Measurements from ENCODE around the gene PERCC1. TPM values are rescaled to one million over a fixed set of nuclear protein-coding genes. Genes with fewer than 3 reads are reported as not detected.
A peak's percentile ranks its signal among the peaks of the same experiment; 100 is the strongest.

The PERCC1 gene
- total and polyA plus RNA-seq, 2 donors from 2014 or later: not detected

- Histone ChIP-seq H3K9ac (ENCODE audit: low read length in 3 of 3) (no peak overlapping the region), H3K27ac (ENCODE audit: low read depth in 2 of 2, low read length in 2 of 2) (no peak overlapping the region), H3K36me3 (ENCODE audit: control insufficient read depth in 2 of 3, insufficient read depth in 3 of 3, low read length in 3 of 3) (peaks cover 0 to 12% (median 10%) of the 10 kb centered on the region in 3 donors), H3K27me3 (ENCODE audit: control insufficient read depth, insufficient read depth, low read length) (no peaks in the 10 kb centered on the region), H3K4me3 (ENCODE audit: low read length in 3 of 3) (no peak overlapping the region), H3K9me3 (ENCODE audit: control insufficient read depth in 2 of 3, insufficient read depth in 1 of 3, low read length in 3 of 3) (no peaks in the 10 kb centered on the region), H3K4me1 (ENCODE audit: control insufficient read depth in 2 of 3, insufficient read depth in 2 of 3, low read depth in 1 of 3, low read length in 3 of 3) (no peaks in the 10 kb centered on the region)
- intact Hi-C loops (cut with DNase I): no loop called here
- no peak for FAIRE-seq
- DNase-seq: no peak
- TF ChIP-seq, protein P1, sequence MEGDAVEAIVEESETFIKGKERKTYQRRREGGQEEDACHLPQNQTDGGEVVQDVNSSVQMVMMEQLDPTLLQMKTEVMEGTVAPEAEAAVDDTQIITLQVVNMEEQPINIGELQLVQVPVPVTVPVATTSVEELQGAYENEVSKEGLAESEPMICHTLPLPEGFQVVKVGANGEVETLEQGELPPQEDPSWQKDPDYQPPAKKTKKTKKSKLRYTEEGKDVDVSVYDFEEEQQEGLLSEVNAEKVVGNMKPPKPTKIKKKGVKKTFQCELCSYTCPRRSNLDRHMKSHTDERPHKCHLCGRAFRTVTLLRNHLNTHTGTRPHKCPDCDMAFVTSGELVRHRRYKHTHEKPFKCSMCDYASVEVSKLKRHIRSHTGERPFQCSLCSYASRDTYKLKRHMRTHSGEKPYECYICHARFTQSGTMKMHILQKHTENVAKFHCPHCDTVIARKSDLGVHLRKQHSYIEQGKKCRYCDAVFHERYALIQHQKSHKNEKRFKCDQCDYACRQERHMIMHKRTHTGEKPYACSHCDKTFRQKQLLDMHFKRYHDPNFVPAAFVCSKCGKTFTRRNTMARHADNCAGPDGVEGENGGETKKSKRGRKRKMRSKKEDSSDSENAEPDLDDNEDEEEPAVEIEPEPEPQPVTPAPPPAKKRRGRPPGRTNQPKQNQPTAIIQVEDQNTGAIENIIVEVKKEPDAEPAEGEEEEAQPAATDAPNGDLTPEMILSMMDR (IDR thresholded peaks at IDR 0.05; ENCODE audit: borderline replicate concordance, extremely low read depth, insufficient read depth): no peak
Observed at GRCh38 chr16:1403036-1403435, 27.8 kb upstream of the PERCC1 start.

DNA sequence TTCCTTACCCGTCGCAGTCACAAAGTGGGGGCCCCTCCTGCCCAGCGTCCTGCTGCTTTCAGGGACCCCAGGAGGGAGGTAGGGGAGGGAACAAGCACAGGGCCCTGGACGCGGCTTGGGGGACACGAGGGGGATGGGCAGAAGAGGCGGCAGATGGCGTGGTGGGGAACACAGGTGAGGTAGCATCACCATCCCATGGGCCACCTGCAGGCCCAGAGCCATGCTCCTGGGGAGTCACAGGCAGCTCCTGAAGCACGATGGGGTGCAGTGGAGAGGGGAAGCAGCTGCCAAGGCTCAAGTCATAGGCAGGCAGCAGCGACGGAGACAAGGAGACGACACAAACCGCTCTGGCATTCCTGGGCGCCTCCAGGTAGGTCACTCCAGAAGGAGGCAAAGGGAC, 27.1 kb upstream of the PERCC1 start:
- no peak overlapping the region for H3K9ac ChIP-seq (ENCODE audit: low read length in 3 of 3)
- H3K27me3 ChIP-seq (ENCODE audit: control insufficient read depth, insufficient read depth, low read length): no peaks in the 10 kb centered on the region
- no peak for DNase-seq
- no peak overlapping the region for H3K27ac ChIP-seq (ENCODE audit: low read depth in 2 of 2, low read length in 2 of 2)
- FAIRE-seq: no peak
- H3K4me3 ChIP-seq (ENCODE audit: low read length in 3 of 3): no peak overlapping the region
- intact Hi-C loops (cut with DNase I): no loop called here
- TF ChIP-seq, protein P1 (IDR thresholded peaks at IDR 0.05; ENCODE audit: borderline replicate concordance, extremely low read depth, insufficient read depth): no peak
- H3K9me3 ChIP-seq (ENCODE audit: control insufficient read depth in 2 of 3, insufficient read depth in 1 of 3, low read length in 3 of 3): no peaks in the 10 kb centered on the region
- peaks cover 0 to 8% (median 5%) of the 10 kb centered on the region in 3 donors for H3K36me3 ChIP-seq (ENCODE audit: control insufficient read depth in 2 of 3, insufficient read depth in 3 of 3, low read length in 3 of 3)
- peaks cover 0 to 4% (median 0%) of the 10 kb centered on the region in 3 donors for H3K4me1 ChIP-seq (ENCODE audit: control insufficient read depth in 2 of 3, insufficient read depth in 2 of 3, low read depth in 1 of 3, low read length in 3 of 3)

- no peak overlapping the region for H3K27ac ChIP-seq (ENCODE audit: low read depth in 2 of 2, low read length in 2 of 2)
- peaks cover 0 to 6% (median 0%) of the 10 kb centered on the region in 3 donors for H3K4me1 ChIP-seq (ENCODE audit: control insufficient read depth in 2 of 3, insufficient read depth in 2 of 3, low read depth in 1 of 3, low read length in 3 of 3)
- H3K9me3 ChIP-seq (ENCODE audit: control insufficient read depth in 2 of 3, insufficient read depth in 1 of 3, low read length in 3 of 3): no peaks in the 10 kb centered on the region
- FAIRE-seq (no peak), DNase-seq (no peak)
- intact Hi-C loops (cut with DNase I): no loop called here
- no peaks in the 10 kb centered on the region for H3K36me3 ChIP-seq (ENCODE audit: control insufficient read depth in 2 of 3, insufficient read depth in 3 of 3, low read length in 3 of 3)
- H3K9ac ChIP-seq (ENCODE audit: low read length in 3 of 3): peak overlapping the region in 1 of 3 donors; percentile 19
- H3K27me3 ChIP-seq (ENCODE audit: control insufficient read depth, insufficient read depth, low read length): no peaks in the 10 kb centered on the region
- TF ChIP-seq, protein P1 (IDR thresholded peaks at IDR 0.05; ENCODE audit: borderline replicate concordance, extremely low read depth, insufficient read depth): no peak
- no peak overlapping the region for H3K4me3 ChIP-seq (ENCODE audit: low read length in 3 of 3)
Observed at GRCh38 chr16:1407753-1408152, 23.1 kb upstream of the PERCC1 start.

Data from kidney (tissue), 14 donors.